Astrocyte (in vitro differentiated cells and primary cell): ENCODE data around the gene TNFSF15.

Experiments used
- CTCF ChIP-seq: IDR thresholded peaks from 2 replicates; pipeline ENCODE4 v1.5.1; 2011; ENCODE audit warnings: low read depth, mild to moderate bottlenecking, inconsistent platforms, low read length, moderate library complexity; ENCODE audit not compliant: insufficient read depth
- EZH2 ChIP-seq: IDR thresholded peaks from 2 replicates; pipeline ENCODE4 v1.6.1; 2012; ENCODE audit warnings: mild to moderate bottlenecking, low read length, inconsistent platforms; ENCODE audit not compliant: insufficient read depth

- TF ChIP-seq CTCF = no peak
- TF ChIP-seq EZH2 = no peak
These were observed 24.7 kb upstream of the TNFSF15 start for GRCh38 chr9:114830546-114830945.
